OCI-LY7 (cell line): ENCODE measurements around the gene RELCH.

Experiments used
- CTCF ChIP-seq: fragments of 200-600 bp; sonication (generic); conservative IDR thresholded peaks from 2 replicates; pipeline ENCODE4 v1.5.1; 2014; ENCODE audit warnings: mild to moderate bottlenecking, antibody characterized with exemption, low read length, moderate library complexity, mixed read lengths
- EZH2phosphoT487 ChIP-seq: fragments of 200-600 bp; sonication (generic); IDR thresholded peaks from 2 replicates; pipeline ENCODE4 v1.6.1; 2018; ENCODE audit warnings: low read depth, borderline replicate concordance, mild to moderate bottlenecking, mixed run types, antibody characterized with exemption, low read length, moderate library complexity, mixed read lengths

GRCh38 chr18:62318228-62319180, 131.4 kb downstream of the RELCH start:
- TF ChIP-seq CTCF, result no peak
- no peak for TF ChIP-seq EZH2phosphoT487
